NCI-H1436 (cell line): ENCODE data around the gene LTC4S.
"Not testable (repeated sequence)": the region's sequence is repeated elsewhere in the genome, so short reads cannot be mapped to it uniquely, and the experiment has no call there.

Experiments used
- DNase-seq: peaks from one replicate; lab custom pipeline; 2025; lab: John Stamatoyannopoulos, UW

LTC4S gene

GRCh38 chr5:179793468-179794139 is at the start of gene LTC4S:
Gene LTC4S (plus strand): TSS chr5:179793986. CDS start chr5:179794081, 95 bp downstream.
- no peak for DNase-seq

- DNase-seq: not testable (repeated sequence)
These were observed 49.7 kb upstream of the LTC4S start for GRCh38 chr5:179744106-179744505.

- DNase-seq: no peak
These were observed 46.9 kb upstream of the LTC4S start for GRCh38 chr5:179746872-179747271.

- no peak for DNase-seq
These were observed 46.0 kb upstream of the LTC4S start for GRCh38 chr5:179747811-179748210.

- DNase-seq: no peak
These were observed 43.8 kb upstream of the LTC4S start for GRCh38 chr5:179749857-179750508.

- no peak for DNase-seq
These were observed 39.8 kb upstream of the LTC4S start for GRCh38 chr5:179753971-179754370.

GRCh38 chr5:179755022-179755421 is 38.8 kb upstream of the LTC4S start:
- DNase-seq: no peak

- no peak for DNase-seq
These were observed 34.8 kb upstream of the LTC4S start for GRCh38 chr5:179758955-179759354.

GRCh38 chr5:179759581-179760551 is 33.9 kb upstream of the LTC4S start:
- no peak for DNase-seq

- DNase-seq: no peak
These were observed 31.6 kb upstream of the LTC4S start for GRCh38 chr5:179762079-179762780.

GRCh38 chr5:179762781-179763176 is 31.0 kb upstream of the LTC4S start:
- DNase-seq: no peak

GRCh38 chr5:179763215-179763945 is 30.4 kb upstream of the LTC4S start:
- peak; percentile 13 for DNase-seq

GRCh38 chr5:179764056-179764455 is 29.7 kb upstream of the LTC4S start:
- DNase-seq: no peak

- no peak for DNase-seq
These were observed 28.4 kb upstream of the LTC4S start for GRCh38 chr5:179765400-179765799.

GRCh38 chr5:179766021-179766725 is 27.6 kb upstream of the LTC4S start:
- DNase-seq: no peak

GRCh38 chr5:179766726-179767455 is 26.9 kb upstream of the LTC4S start:
- DNase-seq: no peak

- DNase-seq: no peak
These were observed 26.2 kb upstream of the LTC4S start for GRCh38 chr5:179767496-179768100.

- no peak for DNase-seq
These were observed 25.3 kb upstream of the LTC4S start for GRCh38 chr5:179768326-179769085.

- no peak for DNase-seq
These were observed 24.5 kb upstream of the LTC4S start for GRCh38 chr5:179769271-179769670.
